ENCODE measurements around the gene YDJC. TPM values are rescaled to one million over a fixed set of nuclear protein-coding genes. Genes with fewer than 3 reads are reported as not detected.
A peak's percentile ranks its signal among the peaks of the same experiment; 100 is the strongest.

The YDJC gene
- total and polyA plus RNA-seq, 9 of the 15 experiments (the other 6 are each of a cell fraction or from before 2014, with no cell fraction given): 13.5 to 871 (median 164) TPM

DNA sequence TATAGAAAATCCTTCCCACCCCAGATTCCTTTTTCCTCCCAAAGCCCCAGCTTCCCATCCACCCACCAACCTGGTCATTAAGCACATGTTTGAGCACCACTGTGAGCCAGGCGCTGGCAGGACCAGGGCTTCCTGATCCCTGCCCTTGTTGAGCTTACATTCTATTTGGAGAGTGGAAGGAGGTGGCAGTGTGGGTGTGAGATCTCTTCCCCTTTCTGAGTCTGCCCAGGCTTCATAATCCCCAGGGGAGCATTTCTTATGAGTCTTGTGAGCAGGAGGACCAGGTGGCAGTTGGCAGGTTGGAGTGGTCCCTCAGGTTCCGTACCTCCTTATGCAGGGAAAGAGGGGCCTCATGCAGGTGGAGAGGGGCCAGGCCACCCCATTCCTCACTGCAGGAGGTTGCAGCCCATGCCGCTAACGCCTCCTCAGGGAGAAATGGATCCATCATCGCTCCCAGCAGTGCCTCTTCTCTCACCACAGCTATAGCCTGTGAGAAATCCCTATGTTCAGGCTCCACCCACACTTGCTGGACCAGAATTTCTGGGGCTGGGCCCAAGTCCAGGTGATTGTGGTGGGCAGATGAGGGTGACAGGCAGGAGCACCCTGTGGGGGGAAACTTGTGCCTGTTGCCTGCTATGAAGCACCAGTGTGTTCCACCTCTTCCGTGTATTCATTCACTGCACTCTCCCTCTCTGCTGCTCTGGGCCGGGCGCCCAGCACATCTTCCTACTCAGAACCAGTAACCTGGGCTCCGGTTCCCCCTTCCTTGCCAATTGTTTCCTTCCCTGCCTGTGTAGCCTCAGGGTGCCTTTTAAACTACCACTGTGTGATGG is 38.8 kb downstream of the YDJC start (continued):
- TF ChIP-seq, protein P1, sequence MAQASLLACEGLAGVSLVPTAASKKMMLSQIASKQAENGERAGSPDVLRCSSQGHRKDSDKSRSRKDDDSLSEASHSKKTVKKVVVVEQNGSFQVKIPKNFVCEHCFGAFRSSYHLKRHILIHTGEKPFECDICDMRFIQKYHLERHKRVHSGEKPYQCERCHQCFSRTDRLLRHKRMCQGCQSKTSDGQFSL (CRISPR knock-in tag; IDR thresholded peaks at IDR 0.05): no peak
- TF ChIP-seq, protein P1 (tag; IDR thresholded peaks at IDR 0.05): no peak; a peak in 1 of 4 replicates
- TF ChIP-seq EWSR1 (IDR thresholded peaks at IDR 0.05; ENCODE audit: borderline replicate concordance, low read depth, partially characterized antibody): no peak
- TF ChIP-seq MEF2A (IDR thresholded peaks at IDR 0.05; ENCODE audit: control insufficient read depth, low read depth, low read length): no peak
- TF ChIP-seq POLR2AphosphoS5 (IDR thresholded peaks at IDR 0.05; ENCODE audit: control insufficient read depth, insufficient read depth, low read depth, low read length): 0 out of 2 replicates have a peak, but pooled peaks have one; percentile 2
- no peak for TF ChIP-seq ZSCAN29 (IDR thresholded peaks at IDR 0.05)
- TF ChIP-seq ZNF143 (CRISPR knock-in tag; IDR thresholded peaks at IDR 0.05): no peak
- TF ChIP-seq, protein P2, sequence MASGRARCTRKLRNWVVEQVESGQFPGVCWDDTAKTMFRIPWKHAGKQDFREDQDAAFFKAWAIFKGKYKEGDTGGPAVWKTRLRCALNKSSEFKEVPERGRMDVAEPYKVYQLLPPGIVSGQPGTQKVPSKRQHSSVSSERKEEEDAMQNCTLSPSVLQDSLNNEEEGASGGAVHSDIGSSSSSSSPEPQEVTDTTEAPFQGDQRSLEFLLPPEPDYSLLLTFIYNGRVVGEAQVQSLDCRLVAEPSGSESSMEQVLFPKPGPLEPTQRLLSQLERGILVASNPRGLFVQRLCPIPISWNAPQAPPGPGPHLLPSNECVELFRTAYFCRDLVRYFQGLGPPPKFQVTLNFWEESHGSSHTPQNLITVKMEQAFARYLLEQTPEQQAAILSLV (tag; IDR thresholded peaks at IDR 0.05): no peak
- no peak for TF ChIP-seq FOXP1 (CRISPR knock-in tag; IDR thresholded peaks at IDR 0.05)
- TF ChIP-seq ZNF134 (CRISPR knock-in tag; conservative IDR thresholded peaks at IDR 0.05): no peak
- TF ChIP-seq, protein P3, sequence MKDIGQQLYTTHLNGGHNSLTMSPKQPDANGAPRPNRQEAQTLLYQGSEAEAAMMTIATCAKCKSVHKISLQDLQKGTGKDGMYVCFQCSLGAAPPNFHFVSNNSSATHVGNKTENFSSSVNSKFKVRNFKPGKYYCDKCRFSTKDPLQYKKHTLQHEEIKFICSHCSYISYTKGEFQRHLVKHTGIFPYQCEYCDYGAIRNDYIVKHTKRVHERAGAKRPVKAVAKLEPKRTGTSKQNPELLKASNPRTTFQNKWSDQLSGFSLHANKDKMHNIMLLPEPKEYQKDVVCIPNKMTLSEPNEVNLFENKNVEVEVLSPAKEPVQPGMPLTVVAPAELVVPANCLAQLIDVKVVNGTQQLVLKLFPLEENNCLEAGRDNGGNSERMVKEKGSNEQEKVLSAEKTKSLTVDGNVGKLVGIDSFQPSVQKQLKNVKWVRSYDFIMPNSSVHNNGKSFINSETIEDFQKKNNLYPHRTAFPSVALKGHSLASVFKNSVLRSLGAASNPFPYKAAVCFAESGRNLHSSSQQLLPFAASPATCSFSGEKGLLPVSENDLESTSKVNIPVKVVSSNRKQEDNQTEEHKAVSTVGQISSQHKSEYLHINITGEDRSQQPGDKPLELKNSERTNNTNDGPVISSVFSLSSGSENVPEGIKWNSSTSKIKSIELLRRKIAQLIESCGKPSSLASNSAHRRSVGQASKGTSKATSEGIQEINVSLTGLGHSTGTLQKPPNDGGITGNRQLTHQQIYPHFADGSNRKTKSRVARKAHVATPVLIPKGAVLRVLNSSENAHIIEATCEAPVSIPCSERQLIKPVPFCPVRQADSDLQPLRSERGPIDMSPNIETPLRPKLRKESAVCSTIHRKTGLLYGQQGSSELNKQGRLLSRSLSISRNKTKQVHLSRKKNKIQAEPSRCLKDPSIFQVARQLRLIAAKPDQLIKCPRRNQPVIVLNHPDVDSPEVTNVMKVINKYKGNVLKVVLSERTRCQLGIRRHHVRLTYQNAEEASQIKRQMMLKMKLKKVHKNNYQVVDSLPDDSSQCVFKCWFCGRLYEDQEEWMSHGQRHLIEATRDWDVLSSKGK (CRISPR knock-in tag; IDR thresholded peaks at IDR 0.05): no peak
- TF ChIP-seq, protein P4, sequence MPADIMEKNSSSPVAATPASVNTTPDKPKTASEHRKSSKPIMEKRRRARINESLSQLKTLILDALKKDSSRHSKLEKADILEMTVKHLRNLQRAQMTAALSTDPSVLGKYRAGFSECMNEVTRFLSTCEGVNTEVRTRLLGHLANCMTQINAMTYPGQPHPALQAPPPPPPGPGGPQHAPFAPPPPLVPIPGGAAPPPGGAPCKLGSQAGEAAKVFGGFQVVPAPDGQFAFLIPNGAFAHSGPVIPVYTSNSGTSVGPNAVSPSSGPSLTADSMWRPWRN (IDR thresholded peaks at IDR 0.05; ENCODE audit: low read depth): no peak
- TF ChIP-seq SP1 (CRISPR knock-in tag; IDR thresholded peaks at IDR 0.05): no peak
- TF ChIP-seq, protein P5, sequence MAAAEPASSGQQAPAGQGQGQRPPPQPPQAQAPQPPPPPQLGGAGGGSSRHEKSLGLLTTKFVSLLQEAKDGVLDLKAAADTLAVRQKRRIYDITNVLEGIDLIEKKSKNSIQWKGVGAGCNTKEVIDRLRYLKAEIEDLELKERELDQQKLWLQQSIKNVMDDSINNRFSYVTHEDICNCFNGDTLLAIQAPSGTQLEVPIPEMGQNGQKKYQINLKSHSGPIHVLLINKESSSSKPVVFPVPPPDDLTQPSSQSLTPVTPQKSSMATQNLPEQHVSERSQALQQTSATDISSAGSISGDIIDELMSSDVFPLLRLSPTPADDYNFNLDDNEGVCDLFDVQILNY (CRISPR knock-in tag; IDR thresholded peaks at IDR 0.05): no peak
- TF ChIP-seq, protein P6, sequence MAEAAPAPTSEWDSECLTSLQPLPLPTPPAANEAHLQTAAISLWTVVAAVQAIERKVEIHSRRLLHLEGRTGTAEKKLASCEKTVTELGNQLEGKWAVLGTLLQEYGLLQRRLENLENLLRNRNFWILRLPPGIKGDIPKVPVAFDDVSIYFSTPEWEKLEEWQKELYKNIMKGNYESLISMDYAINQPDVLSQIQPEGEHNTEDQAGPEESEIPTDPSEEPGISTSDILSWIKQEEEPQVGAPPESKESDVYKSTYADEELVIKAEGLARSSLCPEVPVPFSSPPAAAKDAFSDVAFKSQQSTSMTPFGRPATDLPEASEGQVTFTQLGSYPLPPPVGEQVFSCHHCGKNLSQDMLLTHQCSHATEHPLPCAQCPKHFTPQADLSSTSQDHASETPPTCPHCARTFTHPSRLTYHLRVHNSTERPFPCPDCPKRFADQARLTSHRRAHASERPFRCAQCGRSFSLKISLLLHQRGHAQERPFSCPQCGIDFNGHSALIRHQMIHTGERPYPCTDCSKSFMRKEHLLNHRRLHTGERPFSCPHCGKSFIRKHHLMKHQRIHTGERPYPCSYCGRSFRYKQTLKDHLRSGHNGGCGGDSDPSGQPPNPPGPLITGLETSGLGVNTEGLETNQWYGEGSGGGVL (CRISPR knock-in tag; IDR thresholded peaks at IDR 0.05): no peak
- peak; percentile 87; the same call in 1 of the 2 replicates for TF ChIP-seq NR4A1 (CRISPR knock-in tag; IDR thresholded peaks at IDR 0.05)
- no peak for TF ChIP-seq NR4A1 (tag; IDR thresholded peaks at IDR 0.05)

All from K562 (cell line).